H1 (cell line): ENCODE results near the gene LSM10. TPM values are rescaled to one million over a fixed set of nuclear protein-coding genes. Genes with fewer than 3 reads are reported as not detected.

ENCODE experiments used
- CTCF ChIA-PET: fragments of 300-600 bp; sonication (Branson Sonifier 250); formaldehyde crosslinking; loops from one replicate; lab custom pipeline; 2021; ENCODE audit not compliant: partially characterized antibody; lab: Charles Lee
- POLR2A ChIA-PET: fragments of 300-600 bp; sonication (Branson Sonifier 250); formaldehyde crosslinking; loops from one replicate; lab custom pipeline; 2021; ENCODE audit warnings: inconsistent platforms; ENCODE audit not compliant: partially characterized antibody; lab: Charles Lee
- DNase-seq, 2 experiments: peaks; one replicate each; pipeline versions ENCODE4 v3.0.0 to v3.0.0-alpha.2; 2010 to 2022; ENCODE audit warnings: low spot score in 2 of 2, low read depth in 1 of 2, mixed read lengths in 1 of 2
- FAIRE-seq: peaks from 2 replicates; lab custom pipeline; 2011; peaks lifted over from hg19 to GRCh38; lab: Jason Lieb, UNC
- H2AFZ ChIP-seq: 2 replicates; pipeline ENCODE4 v1.8.1; 2012; ENCODE audit warnings: low read length, inconsistent platforms
- H2AK5ac ChIP-seq: 2 replicates; pipeline ENCODE4 v1.6.1; 2013; ENCODE audit warnings: low read depth, low read length
- H2BK120ac ChIP-seq: replicated peaks from 2 replicates; pipeline ENCODE3; 2013; ENCODE audit warnings: low read depth, low read length, inconsistent platforms
- H2BK12ac ChIP-seq: 2 replicates; pipeline ENCODE4 v1.6.1; 2013; ENCODE audit warnings: low read depth, low read length
- H2BK15ac ChIP-seq: 2 replicates; pipeline ENCODE4 v1.6.1; 2013; ENCODE audit warnings: low read length
- H2BK20ac ChIP-seq: 2 replicates; pipeline ENCODE4 v1.6.1; 2013; ENCODE audit warnings: low read length
- H2BK5ac ChIP-seq: 2 replicates; pipeline ENCODE4 v1.6.1; 2013; ENCODE audit warnings: low read depth, low read length
- H3K14ac ChIP-seq: 2 replicates; pipeline ENCODE4 v1.6.1; 2013; ENCODE audit warnings: inconsistent platforms; ENCODE audit not compliant: insufficient read length
- H3K18ac ChIP-seq: 2 replicates; pipeline ENCODE4 v1.6.1; 2013; ENCODE audit warnings: low read length; ENCODE audit errors: extremely low read depth
- H3K23ac ChIP-seq: 2 replicates; pipeline ENCODE4 v1.6.1; 2013; ENCODE audit warnings: inconsistent platforms; ENCODE audit not compliant: insufficient read length
- H3K23me2 ChIP-seq: 2 replicates; pipeline ENCODE4 v1.6.1; 2013; ENCODE audit warnings: low read depth, low read length
- H3K27ac ChIP-seq: 2 replicates; pipeline ENCODE4 v1.6.1; 2011; ENCODE audit warnings: low read depth, low read length, inconsistent platforms
- H3K27me3 ChIP-seq, 4 experiments: replicated peaks in 1 of 4; 1 replicate in 1 of 4; 2 replicates in 3 of 4; pipeline versions ENCODE4 v1.6.1 to v1.8.1; 2011 to 2013; ENCODE audit warnings: low read length in 3 of 4, mild to moderate bottlenecking in 3 of 4, inconsistent platforms in 2 of 4, mixed read lengths in 2 of 4, moderate library complexity in 1 of 4; ENCODE audit not compliant: control insufficient read depth in 3 of 4, insufficient read depth in 3 of 4; ENCODE audit errors: extremely low read depth in 1 of 4
- H3K36me3 ChIP-seq, 4 experiments: 2 replicates each; pipeline versions ENCODE4 v1.6.1 to v1.8.1; 2011 to 2013; ENCODE audit warnings: mild to moderate bottlenecking in 4 of 4, low read length in 3 of 4, moderate library complexity in 2 of 4, control low read depth in 1 of 4, inconsistent platforms in 1 of 4; ENCODE audit not compliant: insufficient read depth in 4 of 4, control insufficient read depth in 2 of 4
- H3K4ac ChIP-seq: replicated peaks from 2 replicates; pipeline ENCODE3; 2013; ENCODE audit warnings: low read length, low read depth, mixed read lengths, inconsistent platforms; ENCODE audit not compliant: insufficient read length
- H3K4me1 ChIP-seq, 4 experiments: replicated peaks in 1 of 4; 1 replicate in 1 of 4; 2 replicates in 3 of 4; pipeline versions ENCODE4 v1.6.1 to v1.8.1; 2011 to 2013; ENCODE audit warnings: low read length in 3 of 4, inconsistent platforms in 2 of 4, mixed read lengths in 1 of 4; ENCODE audit not compliant: insufficient read depth in 4 of 4, control insufficient read depth in 3 of 4
- H3K4me2 ChIP-seq, 2 experiments: 2 replicates each; pipeline versions ENCODE4 v1.6.1 to v1.8.1; 2011 to 2013; ENCODE audit warnings: low read depth in 2 of 2, low read length in 2 of 2, control low read depth in 1 of 2, inconsistent platforms in 1 of 2, mild to moderate bottlenecking in 1 of 2; ENCODE audit not compliant: insufficient read depth in 1 of 2
- H3K4me3 ChIP-seq, 4 experiments: fragments of 200-600, 300-600 bp in 1 of 4; sonication (generic), shearing (Covaris generic), sonication (Bioruptor Twin) in 1 of 4; 2 replicates each; pipeline versions ENCODE4 v1.5.1 to v1.8.1; 2011 to 2016; ENCODE audit warnings: low read length in 4 of 4, low read depth in 3 of 4, control low read depth in 2 of 4, inconsistent platforms in 2 of 4, mild to moderate bottlenecking in 2 of 4, mixed read lengths in 1 of 4, moderate library complexity in 1 of 4; ENCODE audit not compliant: insufficient read depth in 2 of 4; ENCODE audit errors: extremely low read depth in 1 of 4
- H3K56ac ChIP-seq: replicated peaks from 2 replicates; pipeline ENCODE3; 2013; ENCODE audit warnings: low read depth, mild to moderate bottlenecking, mixed read lengths, low read length, inconsistent platforms; ENCODE audit not compliant: insufficient read length
- H3K79me1 ChIP-seq: 2 replicates; pipeline ENCODE4 v1.6.1; 2013; ENCODE audit warnings: low read depth, low read length, control low read depth
- H3K79me2 ChIP-seq, 2 experiments: 2 replicates each; pipeline versions ENCODE4 v1.6.1 to v1.8.1; 2012 to 2013; ENCODE audit warnings: low read length in 2 of 2, mild to moderate bottlenecking in 2 of 2, inconsistent platforms in 1 of 2; ENCODE audit not compliant: insufficient read depth in 2 of 2, control insufficient read depth in 1 of 2
- H3K9ac ChIP-seq, 4 experiments: replicated peaks in 1 of 4; 1 replicate in 1 of 4; 2 replicates in 3 of 4; pipeline versions ENCODE4 v1.6.1 to v1.8.1; 2011 to 2013; ENCODE audit warnings: low read depth in 3 of 4, low read length in 3 of 4, control low read depth in 2 of 4, mild to moderate bottlenecking in 2 of 4, moderate library complexity in 2 of 4, inconsistent platforms in 1 of 4; ENCODE audit errors: extremely low read depth in 1 of 4
- H3K9me3 ChIP-seq, 2 experiments: 2 replicates each; pipeline versions ENCODE4 v1.6.1 to v1.8.1; 2012 to 2013; ENCODE audit warnings: mild to moderate bottlenecking in 2 of 2, moderate library complexity in 2 of 2, control low read depth in 1 of 2, inconsistent platforms in 1 of 2, low read depth in 1 of 2, low read length in 1 of 2, mixed read lengths in 1 of 2; ENCODE audit not compliant: insufficient read depth in 2 of 2
- H4K20me1 ChIP-seq, 2 experiments: replicated peaks in 1 of 2; 2 replicates each; pipeline versions ENCODE3 to v1.8.1; 2011 to 2013; ENCODE audit warnings: inconsistent platforms in 2 of 2, low read length in 2 of 2, mild to moderate bottlenecking in 1 of 2; ENCODE audit not compliant: insufficient read depth in 2 of 2, control insufficient read depth in 1 of 2
- H4K5ac ChIP-seq: 2 replicates; pipeline ENCODE4 v1.6.1; 2013; ENCODE audit warnings: low read length, low read depth, mixed read lengths, inconsistent platforms; ENCODE audit not compliant: insufficient read length
- H4K8ac ChIP-seq: 2 replicates; pipeline ENCODE4 v1.8.0; 2013; ENCODE audit warnings: mild to moderate bottlenecking, moderate library complexity, low read length, inconsistent platforms; ENCODE audit not compliant: insufficient read depth; ENCODE audit errors: extremely low read depth
- H4K91ac ChIP-seq: replicated peaks from 2 replicates; pipeline ENCODE3; 2013; ENCODE audit warnings: low read length, mixed read lengths, inconsistent platforms; ENCODE audit not compliant: insufficient read length
- ASH2L ChIP-seq: fragments of 200-600, 300-600 bp; sonication (generic); IDR thresholded peaks from one replicate; pipeline ENCODE4 v1.7.1; 2017; ENCODE audit warnings: low read length
- CTCF ChIP-seq, 3 experiments: IDR thresholded peaks; 1 replicate in 2 of 3; 2 replicates in 1 of 3; pipeline versions ENCODE4 v1.5.1 to v1.6.1; 2011; ENCODE audit warnings: low read length in 3 of 3, mild to moderate bottlenecking in 3 of 3, inconsistent platforms in 2 of 3, low read depth in 1 of 3, moderate library complexity in 1 of 3; ENCODE audit not compliant: insufficient read depth in 1 of 3; ENCODE audit errors: control extremely low read depth in 1 of 3
- FOSL1 ChIP-seq: IDR thresholded peaks from 2 replicates; pipeline ENCODE4 v1.6.1; 2011; ENCODE audit warnings: mild to moderate bottlenecking, low read depth, low read length, moderate library complexity; ENCODE audit not compliant: insufficient read depth
- GABPA ChIP-seq: IDR thresholded peaks from 2 replicates; pipeline ENCODE4 v1.6.1; 2011; ENCODE audit warnings: mild to moderate bottlenecking, low read length, moderate library complexity, borderline replicate concordance; ENCODE audit not compliant: insufficient read depth
- MAFK ChIP-seq: IDR thresholded peaks from 2 replicates; pipeline ENCODE4 v1.6.1; 2012; ENCODE audit warnings: low read depth, mild to moderate bottlenecking, improper control_type of control experiment, low read length
- MAX ChIP-seq: IDR thresholded peaks from 2 replicates; pipeline ENCODE4 v1.6.1; 2012; ENCODE audit warnings: inconsistent platforms
- POLR2AphosphoS5 ChIP-seq: IDR thresholded peaks from 2 replicates; pipeline ENCODE4 v1.6.1; 2011; ENCODE audit warnings: low read depth, low read length
- POU5F1 ChIP-seq: IDR thresholded peaks from 2 replicates; pipeline ENCODE4 v1.6.1; 2011; ENCODE audit warnings: low read depth, mild to moderate bottlenecking, low read length, moderate library complexity
- RBBP5 ChIP-seq: IDR thresholded peaks from 2 replicates; pipeline ENCODE4 v1.7.1; 2012; ENCODE audit warnings: low read depth, mild to moderate bottlenecking, inconsistent platforms, low read length, moderate library complexity, borderline replicate concordance
- SIRT6 ChIP-seq: IDR thresholded peaks from one replicate; pipeline ENCODE4 v1.7.1; 2012; ENCODE audit warnings: low read length, inconsistent platforms
- SIX5 ChIP-seq: IDR thresholded peaks from 2 replicates; pipeline ENCODE4 v1.6.1; 2011; ENCODE audit warnings: mild to moderate bottlenecking, low read depth, low read length
- SRF ChIP-seq: IDR thresholded peaks from 2 replicates; pipeline ENCODE4 v1.6.1; 2011; ENCODE audit warnings: mild to moderate bottlenecking, low read depth, low read length, moderate library complexity
- WGBS, 2 experiments: shearing (Covaris generic) in 1 of 2; methylation state at CpG; one replicate each; pipeline versions ENCODE4 v1.1.6 to v1.1.7; 2013 to 2015; ENCODE audit warnings: low lambda C conversion rate in 2 of 2, mixed read lengths in 2 of 2, inconsistent platforms in 1 of 2, low coverage in 1 of 2, missing lambda C conversion rate in 1 of 2; ENCODE audit not compliant: insufficient replicate concordance in 2 of 2, insufficient coverage in 1 of 2, insufficient read length in 1 of 2; ENCODE audit errors: extremely low coverage in 1 of 2, missing lambda C conversion rate in 1 of 2; 5-methylcytosine and 5-hydroxymethylcytosine counted together
- polyA plus RNA-seq, 7 experiments: library from polyadenylated mRNA; depleted of rRNA in 3 of 7; stranded (reverse) in 5 of 7; unstranded in 2 of 7; fragments of >200 nt in 5 of 7; fragments of 200-250 nt in 2 of 7; gene quantifications; 1 replicate in 5 of 7; 2 replicates in 1 of 7; 4 replicates in 1 of 7; pipeline versions ENCODE4 v1.2.1 to v1.2.3, GENCODE V29; 2011 to 2013; ENCODE audit warnings: missing spikeins in 2 of 7, mixed read lengths in 2 of 7
- total RNA-seq: library from RNA; stranded (reverse); fragmentation: NEBNext Ultra II Directional; extraction: Animal tissue kit (Norgen Biotek cat#: 25700); gene quantifications from 2 replicates; pipeline ENCODE4 v1.2.1, GENCODE V29; 2021

The LSM10 gene
- total and polyA plus RNA-seq, 2 of the 8 experiments (the other 6 are each of a cell fraction or from before 2014, with no cell fraction given): 59.5 to 140 TPM

- no peak overlapping the region for H3K4me2 ChIP-seq
- CTCF ChIA-PET: interaction anchor here (1.0 to 1.7 kb wide), 5 partner anchors 10 to 64 kb away, joined by 4 to 5 read pairs (median 5); no protein-coding TSS in a partner anchor
- POLR2A ChIA-PET: interaction anchor here (2.4 kb wide), 1 partner anchor 20 kb away, joined by 15 read pairs; no protein-coding TSS in a partner anchor
Measured at GRCh38 chr1:36406440-36406839, 8.7 kb upstream of the LSM10 start.

More at GRCh38 chr1:36406440-36406839, 8.7 kb upstream of the LSM10 start:
- Histone ChIP-seq H4K5ac (no peak overlapping the region), H3K4ac (no peak overlapping the region), H3K4me3 (no peak overlapping the region), H3K27me3 (no peaks in the 10 kb centered on the region), H3K18ac (no peak overlapping the region), H3K9ac (no peak overlapping the region), H3K79me1 (no peaks in the 10 kb centered on the region; the same call in 1 of the 2 replicates), H4K20me1 (no peaks in the 10 kb centered on the region), H3K14ac (no peak overlapping the region), H2BK5ac (no peak overlapping the region), H3K23me2 (no peaks in the 10 kb centered on the region; the same call in 1 of the 2 replicates), H4K91ac (no peak overlapping the region), H2AFZ (no peak overlapping the region), H2AK5ac (no peak overlapping the region), H4K8ac (no peak overlapping the region), H3K27ac (no peak overlapping the region), H3K79me2 (no peaks in the 10 kb centered on the region), H2BK20ac (no peak overlapping the region), H3K56ac (no peak overlapping the region), H3K23ac (no peak overlapping the region), H2BK15ac (no peak overlapping the region), H3K9me3 (no peaks in the 10 kb centered on the region), H3K4me1 (peaks cover 0 to 6% (median 6%) of the 10 kb centered on the region in 4 experiments; a peak in 4 of 7 replicates), H3K36me3 (peaks cover 0 to 2% (median 0%) of the 10 kb centered on the region in 4 experiments; a peak in 3 of 8 replicates), H2BK12ac (no peak overlapping the region), H2BK120ac (no peak overlapping the region)
- no peak for TF ChIP-seq SIRT6
- no peak for TF ChIP-seq SIX5
- no peak for TF ChIP-seq RBBP5
- TF ChIP-seq ASH2L: no peak
- no peak for TF ChIP-seq SRF
- no peak for TF ChIP-seq POU5F1
- no peak for TF ChIP-seq MAX
- no peak for TF ChIP-seq CTCF (IDR thresholded peaks at IDR 0.05; ENCODE audit: control extremely low read depth in 1 of 3, insufficient read depth in 1 of 3, low read depth in 1 of 3, low read length in 3 of 3)
- TF ChIP-seq GABPA: no peak
- TF ChIP-seq POLR2AphosphoS5: no peak
- TF ChIP-seq MAFK: no peak
- no peak for TF ChIP-seq FOSL1
- no peak for FAIRE-seq
- WGBS, 2 experiments: 73% methylated on average over 1 of the region's 1 CpG; no CpG with 5 or more reads in 1 of the 2 experiments
- no peak for DNase-seq
